OCI-LY7 (cell line): ENCODE data around the gene TMEM242. TPM values are rescaled to one million over a fixed set of nuclear protein-coding genes. Genes with fewer than 3 reads are reported as not detected.

ENCODE experiments used
- BruUV-seq: library from RNA; stranded (reverse); fragments of 400-500 nt; replicated peaks from 2 replicates; lab custom pipeline; 2021; lab: Mats Ljungman, UMichigan
- CTCF ChIA-PET: fragments of 300-600 bp; sonication (Branson Sonifier 250); formaldehyde crosslinking; loops from one replicate; lab custom pipeline; 2022; ENCODE audit warnings: antibody characterized with exemption; ENCODE audit not compliant: unreplicated experiment; lab: Charles Lee
- POLR2A ChIA-PET: fragments of 300-600 bp; sonication (Branson Sonifier 250); formaldehyde crosslinking; loops from one replicate; lab custom pipeline; 2022; ENCODE audit warnings: antibody characterized with exemption; lab: Charles Lee
- DNase-seq: peaks from one replicate; pipeline ENCODE4 v3.0.0-alpha.2; 2015; ENCODE audit warnings: low spot score
- H2AFZ ChIP-seq: fragments of 200-600 bp; sonication (generic), shearing (Covaris generic); 2 replicates; pipeline ENCODE4 v1.6.1; 2014; ENCODE audit warnings: mild to moderate bottlenecking, antibody characterized with exemption, low read length, moderate library complexity
- H3K27ac ChIP-seq: fragments of 200-600 bp; sonication (generic); 2 replicates; pipeline ENCODE4 v1.5.1; 2014; ENCODE audit warnings: mixed run types, low read depth, mild to moderate bottlenecking, moderate library complexity, low read length, inconsistent platforms; ENCODE audit not compliant: poor library complexity, severe bottlenecking
- H3K36me3 ChIP-seq: fragments of 200-600 bp; sonication (generic); 2 replicates; pipeline ENCODE4 v1.6.1; 2014; ENCODE audit warnings: mild to moderate bottlenecking, antibody characterized with exemption, low read length, moderate library complexity, mixed read lengths; ENCODE audit not compliant: insufficient read depth
- H3K4me1 ChIP-seq: fragments of 200-600 bp; sonication (generic); 2 replicates; pipeline ENCODE4 v1.5.1; 2014; ENCODE audit warnings: mild to moderate bottlenecking, low read length; ENCODE audit not compliant: insufficient read depth, poor library complexity, severe bottlenecking
- H3K4me2 ChIP-seq: fragments of 200-600 bp; sonication (generic); 2 replicates; pipeline ENCODE4 v1.6.1; 2014; ENCODE audit warnings: mild to moderate bottlenecking, low read length
- H3K4me3 ChIP-seq: fragments of 200-600 bp; sonication (generic); 2 replicates; pipeline ENCODE4 v1.5.1; 2014; ENCODE audit warnings: mild to moderate bottlenecking, low read depth, low read length; ENCODE audit not compliant: poor library complexity, severe bottlenecking
- H3K79me2 ChIP-seq: fragments of 200-600 bp; sonication (generic); 2 replicates; pipeline ENCODE4 v1.6.1; 2016; ENCODE audit warnings: low read depth, mild to moderate bottlenecking, low read length, moderate library complexity, mixed read lengths; ENCODE audit not compliant: insufficient read depth
- H3K9me2 ChIP-seq: fragments of 200-600 bp; sonication (generic); 2 replicates; pipeline ENCODE4 v1.6.1; 2016; ENCODE audit warnings: mild to moderate bottlenecking, low read length, mixed read lengths; ENCODE audit not compliant: insufficient read depth
- H3K9me3 ChIP-seq: fragments of 200-600 bp; sonication (generic); 2 replicates; pipeline ENCODE4 v1.6.1; 2014; ENCODE audit warnings: mild to moderate bottlenecking, mixed run types, low read length, mixed read lengths
- H4K20me1 ChIP-seq: fragments of 200-600 bp; sonication (generic); 2 replicates; pipeline ENCODE4 v1.6.1; 2014; ENCODE audit warnings: mild to moderate bottlenecking, antibody characterized with exemption, low read length, moderate library complexity, mixed read lengths; ENCODE audit not compliant: insufficient read depth
- EZH2phosphoT487 ChIP-seq: fragments of 200-600 bp; sonication (generic); IDR thresholded peaks from 2 replicates; pipeline ENCODE4 v1.6.1; 2018; ENCODE audit warnings: low read depth, borderline replicate concordance, mild to moderate bottlenecking, mixed run types, antibody characterized with exemption, low read length, moderate library complexity, mixed read lengths
- intact Hi-C: fragments of 100-400 bp; cut with micrococcal nuclease; formaldehyde crosslinking; loops from one replicate; pipeline ENCODE4 v1.10.0; 2022; ENCODE audit not compliant: unreplicated experiment
- total RNA-seq, 2 experiments: library from RNA; depleted of rRNA in 1 of 2; stranded (reverse); fragments of >200 nt in 1 of 2; shearing (Covaris generic) in 1 of 2; gene quantifications; 2 replicates each; pipeline ENCODE4 v1.2.3, GENCODE V29; 2014 to 2022
- TF ChIP-seq, protein P1 (sequence below): fragments of 200-600 bp; sonication (generic); conservative IDR thresholded peaks from 2 replicates; pipeline ENCODE4 v1.5.1; 2014; ENCODE audit warnings: mild to moderate bottlenecking, antibody characterized with exemption, low read length, moderate library complexity, mixed read lengths

TMEM242 gene
- total RNA-seq, 2 experiments from 2014 or later: 4.5 to 9.2 TPM

DNA sequence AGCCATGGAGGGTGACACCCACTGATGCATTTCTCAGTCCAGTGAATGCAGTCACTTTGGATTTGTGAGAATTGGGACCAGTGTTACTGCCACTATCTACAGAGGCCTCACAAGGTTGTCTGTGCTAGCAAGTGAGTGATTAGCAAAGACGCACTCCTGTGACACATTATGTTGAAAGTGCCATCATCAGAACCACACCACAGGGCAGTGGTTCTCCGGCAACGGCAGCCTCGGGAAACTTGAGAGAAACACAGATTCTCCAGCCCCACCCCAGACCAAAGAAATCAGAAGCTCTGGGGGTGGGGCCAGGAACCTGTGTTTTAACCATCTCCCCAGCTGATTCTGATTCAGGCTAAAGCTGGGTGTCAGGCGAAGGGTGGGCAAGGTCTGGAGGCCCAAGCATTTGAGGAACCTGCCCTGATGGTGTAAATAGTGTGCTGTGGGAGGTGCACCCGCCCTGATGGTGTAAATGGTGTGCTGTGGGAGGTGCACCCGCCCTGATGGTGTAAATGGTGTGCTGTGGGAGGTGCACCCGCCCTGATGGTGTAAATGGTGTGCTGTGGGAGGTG is 39.9 kb downstream of the TMEM242 start:
- no peaks in the 10 kb centered on the region for H3K9me2 ChIP-seq
- H3K4me3 ChIP-seq: no peak overlapping the region
- no peak overlapping the region for H2AFZ ChIP-seq
- BruUV-seq: no TSS peak
- no peak overlapping the region for H3K4me2 ChIP-seq
- no peaks in the 10 kb centered on the region for H3K4me1 ChIP-seq
- ChIA-PET CTCF (no interaction called here), POLR2A (no interaction called here)
- no peaks in the 10 kb centered on the region for H3K79me2 ChIP-seq
- no peaks in the 10 kb centered on the region for H3K36me3 ChIP-seq
- H4K20me1 ChIP-seq: no peaks in the 10 kb centered on the region
- H3K27ac ChIP-seq: no peak overlapping the region
- no peak for DNase-seq
- intact Hi-C loops: no loop called here
- TF ChIP-seq, protein P1, sequence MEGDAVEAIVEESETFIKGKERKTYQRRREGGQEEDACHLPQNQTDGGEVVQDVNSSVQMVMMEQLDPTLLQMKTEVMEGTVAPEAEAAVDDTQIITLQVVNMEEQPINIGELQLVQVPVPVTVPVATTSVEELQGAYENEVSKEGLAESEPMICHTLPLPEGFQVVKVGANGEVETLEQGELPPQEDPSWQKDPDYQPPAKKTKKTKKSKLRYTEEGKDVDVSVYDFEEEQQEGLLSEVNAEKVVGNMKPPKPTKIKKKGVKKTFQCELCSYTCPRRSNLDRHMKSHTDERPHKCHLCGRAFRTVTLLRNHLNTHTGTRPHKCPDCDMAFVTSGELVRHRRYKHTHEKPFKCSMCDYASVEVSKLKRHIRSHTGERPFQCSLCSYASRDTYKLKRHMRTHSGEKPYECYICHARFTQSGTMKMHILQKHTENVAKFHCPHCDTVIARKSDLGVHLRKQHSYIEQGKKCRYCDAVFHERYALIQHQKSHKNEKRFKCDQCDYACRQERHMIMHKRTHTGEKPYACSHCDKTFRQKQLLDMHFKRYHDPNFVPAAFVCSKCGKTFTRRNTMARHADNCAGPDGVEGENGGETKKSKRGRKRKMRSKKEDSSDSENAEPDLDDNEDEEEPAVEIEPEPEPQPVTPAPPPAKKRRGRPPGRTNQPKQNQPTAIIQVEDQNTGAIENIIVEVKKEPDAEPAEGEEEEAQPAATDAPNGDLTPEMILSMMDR: no peak
- no peak for TF ChIP-seq EZH2phosphoT487
- no peaks in the 10 kb centered on the region for H3K9me3 ChIP-seq

DNA sequence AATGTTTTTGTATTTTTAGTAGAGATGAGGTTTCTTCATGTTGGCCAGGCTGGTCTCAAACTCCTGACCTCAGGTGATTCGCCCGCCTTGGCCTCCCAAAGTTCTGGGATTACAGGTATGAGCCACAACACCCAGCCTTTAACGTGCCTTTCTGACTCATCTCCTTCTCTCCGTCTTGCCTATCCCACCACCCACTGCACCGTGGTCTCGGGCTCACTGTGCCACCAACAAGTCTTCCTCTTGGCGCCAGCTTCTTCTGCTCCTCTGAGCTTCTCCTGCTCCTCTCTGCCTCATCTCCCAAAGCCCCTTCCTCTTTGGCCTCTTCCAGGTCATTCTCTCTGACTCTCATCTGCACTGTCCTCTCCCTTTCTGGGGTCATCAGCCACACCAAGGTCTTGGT is 41.0 kb downstream of the TMEM242 start:
- Histone ChIP-seq H3K9me3 (no peaks in the 10 kb centered on the region), H3K4me3 (no peak overlapping the region), H3K27ac (no peak overlapping the region), H3K79me2 (no peaks in the 10 kb centered on the region), H3K4me1 (no peaks in the 10 kb centered on the region), H3K4me2 (no peak overlapping the region), H4K20me1 (no peaks in the 10 kb centered on the region), H2AFZ (no peak overlapping the region), H3K36me3 (no peaks in the 10 kb centered on the region), H3K9me2 (no peaks in the 10 kb centered on the region)
- intact Hi-C loops: no loop called here
- ChIA-PET POLR2A (interaction anchor here (0.7 kb wide), 2 partner anchors 192 to 358 kb away, joined by 5 to 10 read pairs; no protein-coding TSS in a partner anchor), CTCF (interaction anchor here (0.6 kb wide), 1 partner anchor 58 kb away, joined by 3 read pairs; no protein-coding TSS in a partner anchor)
- DNase-seq: no peak
- no peak for TF ChIP-seq EZH2phosphoT487
- no TSS peak for BruUV-seq

DNA sequence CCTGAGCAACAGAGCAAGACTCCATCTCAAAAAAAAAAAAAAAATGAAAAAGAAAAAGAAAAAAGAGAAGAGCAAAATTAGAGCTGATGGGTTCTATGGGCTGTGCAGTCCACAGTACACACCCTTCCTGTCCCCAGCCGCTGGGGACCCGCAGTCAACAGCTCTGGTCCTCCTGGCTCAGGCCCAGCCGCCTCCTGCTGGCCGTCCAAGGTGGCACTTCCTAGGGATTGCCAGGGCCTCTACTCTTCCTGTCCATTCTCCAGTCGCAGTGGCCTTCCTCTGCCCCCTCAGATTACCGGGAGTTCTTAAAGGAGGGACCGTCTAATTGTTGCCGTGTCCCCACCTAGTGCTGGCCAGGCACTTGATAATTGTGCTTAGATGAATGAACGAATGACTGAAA is 41.7 kb downstream of the TMEM242 start:
- H3K79me2 ChIP-seq: no peaks in the 10 kb centered on the region
- no peak overlapping the region for H3K4me3 ChIP-seq
- H3K4me1 ChIP-seq: no peaks in the 10 kb centered on the region
- BruUV-seq: no TSS peak
- ChIA-PET POLR2A (interaction anchor here (0.6 kb wide), 2 partner anchors 21 to 42 kb away, joined by 3 read pairs; no protein-coding TSS in a partner anchor), CTCF (interaction anchor here (0.6 kb wide), 1 partner anchor 262 kb away, joined by 3 read pairs; no protein-coding TSS in a partner anchor)
- peak; percentile 26 for DNase-seq
- no peak overlapping the region for H3K27ac ChIP-seq
- no peaks in the 10 kb centered on the region for H3K36me3 ChIP-seq
- intact Hi-C loops: no loop called here
- TF ChIP-seq EZH2phosphoT487: no peak
- TF ChIP-seq, protein P1: 0 out of 2 replicates have a peak, but pooled peaks have one; percentile 35
- no peak overlapping the region for H3K4me2 ChIP-seq
- no peaks in the 10 kb centered on the region for H3K9me3 ChIP-seq
- H2AFZ ChIP-seq: no peak overlapping the region
- H4K20me1 ChIP-seq: no peaks in the 10 kb centered on the region
- no peaks in the 10 kb centered on the region for H3K9me2 ChIP-seq
